GM23248 (cell line): Measurements from ENCODE around the gene THSD4. TPM values are rescaled to one million over a fixed set of nuclear protein-coding genes. Genes with fewer than 3 reads are reported as not detected.
"Not testable (repeated sequence)": the region's sequence is repeated elsewhere in the genome, so short reads cannot be mapped to it uniquely, and the experiment has no call there.

Experiments
- DNase-seq: peaks from one replicate; pipeline ENCODE4 v3.0.0-alpha.2; 2015
- H2AFZ ChIP-seq: fragments of 200-600 bp; sonication (generic); 2 replicates; pipeline ENCODE4 v1.6.1; 2016; ENCODE audit warnings: antibody characterized with exemption
- H3F3A ChIP-seq: fragments of 200-600 bp; sonication (generic); 2 replicates; pipeline ENCODE4 v1.6.1; 2016; ENCODE audit warnings: mild to moderate bottlenecking, antibody characterized with exemption, mixed run types; ENCODE audit not compliant: insufficient read depth
- H3K27ac ChIP-seq: fragments of 200-600 bp; sonication (generic); 2 replicates; pipeline ENCODE4 v1.5.1; 2016; ENCODE audit warnings: mild to moderate bottlenecking
- H3K27me3 ChIP-seq: fragments of 200-600 bp; sonication (generic); replicated peaks from 2 replicates; pipeline ENCODE4 v1.6.1; 2016; ENCODE audit warnings: mild to moderate bottlenecking; ENCODE audit not compliant: insufficient read depth
- H3K36me3 ChIP-seq: fragments of 200-600 bp; sonication (generic); 2 replicates; pipeline ENCODE4 v1.6.1; 2016; ENCODE audit warnings: low read depth, mild to moderate bottlenecking
- H3K4me1 ChIP-seq: fragments of 200-600 bp; sonication (generic); 2 replicates; pipeline ENCODE4 v1.6.1; 2016; ENCODE audit warnings: mild to moderate bottlenecking; ENCODE audit not compliant: insufficient read depth
- H3K4me2 ChIP-seq: fragments of 200-600 bp; sonication (generic); one replicate; pipeline ENCODE4 v1.6.1; 2016; ENCODE audit warnings: mild to moderate bottlenecking; ENCODE audit not compliant: unreplicated experiment
- H3K4me3 ChIP-seq: fragments of 200-600 bp; sonication (generic); 2 replicates; pipeline ENCODE4 v1.5.1; 2016; ENCODE audit warnings: mild to moderate bottlenecking
- H3K79me2 ChIP-seq: fragments of 200-600 bp; sonication (generic); 2 replicates; pipeline ENCODE4 v1.6.1; 2016; ENCODE audit warnings: mild to moderate bottlenecking; ENCODE audit not compliant: insufficient read depth
- H3K9ac ChIP-seq: fragments of 200-600 bp; sonication (generic); 2 replicates; pipeline ENCODE4 v1.6.1; 2016; ENCODE audit warnings: mild to moderate bottlenecking
- H3K9me2 ChIP-seq: fragments of 200-600 bp; sonication (generic); 2 replicates; pipeline ENCODE4 v1.6.1; 2016; ENCODE audit warnings: mixed run types, mild to moderate bottlenecking, moderate library complexity; ENCODE audit not compliant: insufficient read depth
- H3K9me3 ChIP-seq: fragments of 200-600 bp; sonication (generic); one replicate; pipeline ENCODE4 v1.6.1; 2017; ENCODE audit warnings: low read depth
- H4K20me1 ChIP-seq: fragments of 200-600 bp; sonication (generic); 2 replicates; pipeline ENCODE4 v1.6.0; 2016; ENCODE audit not compliant: insufficient read depth
- EZH2 ChIP-seq: fragments of 200-600 bp; sonication (generic); IDR thresholded peaks from 2 replicates; pipeline ENCODE4 v1.6.1; 2018; ENCODE audit warnings: antibody characterized with exemption, mild to moderate bottlenecking; ENCODE audit not compliant: insufficient read depth, poor library complexity, severe bottlenecking
- EZH2phosphoT487 ChIP-seq: fragments of 200-600 bp; sonication (generic); IDR thresholded peaks from 2 replicates; pipeline ENCODE4 v1.6.1; 2018; ENCODE audit warnings: antibody characterized with exemption, moderate library complexity, mild to moderate bottlenecking, low read depth; ENCODE audit not compliant: insufficient read depth
- WGBS, 2 experiments: methylation state at CpG; one replicate each; pipeline ENCODE4 v1.1.6; 2015 to 2017; ENCODE audit warnings: low lambda C conversion rate in 2 of 2, low coverage in 1 of 2; ENCODE audit errors: missing lambda C conversion rate in 2 of 2; 5-methylcytosine and 5-hydroxymethylcytosine counted together
- in situ Hi-C: fragments of 300-500 bp; cut with MboI; formaldehyde crosslinking; loops from 2 replicates; pipeline ENCODE4 v1.15.0; 2020
- polyA plus RNA-seq: library from polyadenylated mRNA; unstranded; fragments of >200 nt; fragmentation: Nextera tagmentation; extraction: Ambion mirVana; gene quantifications from 2 replicates; pipeline ENCODE4 v1.2.1, GENCODE V29; 2016
- total RNA-seq: library from RNA; depleted of rRNA; stranded (reverse); fragments of >200 nt; shearing (Covaris generic); gene quantifications from 2 replicates; pipeline ENCODE4 v1.2.3, GENCODE V29; 2014

The THSD4 gene
- total and polyA plus RNA-seq, 2 experiments from 2014 or later, result 14.2 to 58.9 TPM

GRCh38 chr15:71397377-71397776, 282.1 kb downstream of the THSD4 start:
- Histone ChIP-seq H3F3A (0 out of 2 replicates have a peak, but pooled peaks cover 9% of the 10 kb centered on the region), H4K20me1 (no peaks in the 10 kb centered on the region), H3K4me1 (0 out of 2 replicates have a peak, but pooled peaks cover 6% of the 10 kb centered on the region), H3K27me3 (no peaks in the 10 kb centered on the region), H3K9me3 (no peaks in the 10 kb centered on the region), H2AFZ (no peak overlapping the region), H3K27ac (no peak overlapping the region), H3K4me2 (no peak overlapping the region), H3K79me2 (0 out of 2 replicates have a peak, but pooled peaks cover 2% of the 10 kb centered on the region), H3K9me2 (no peaks in the 10 kb centered on the region), H3K36me3 (no peaks in the 10 kb centered on the region), H3K4me3 (no peak overlapping the region), H3K9ac (no peak overlapping the region)
- no peak for DNase-seq
- in situ Hi-C loops, result no loop called here
- 84 to 85% methylated on average over 2 of the region's 2 CpGs for WGBS, 2 experiments
- TF ChIP-seq EZH2 (no peak), EZH2phosphoT487 (no peak)

GRCh38 chr15:71400294-71400693, 285.0 kb downstream of the THSD4 start:
- TF ChIP-seq EZH2 (no peak), EZH2phosphoT487 (no peak)
- no peaks in the 10 kb centered on the region for H3K27me3 ChIP-seq
- DNase-seq, result peak; percentile 33
- WGBS, 2 experiments, result 32 to 44% methylated on average over 3 of the region's 3 CpGs
- in situ Hi-C loops, result no loop called here
- H3K79me2 ChIP-seq, result 0 out of 2 replicates have a peak, but pooled peaks cover 9% of the 10 kb centered on the region
- H3K27ac ChIP-seq, result no peak overlapping the region
- H3K4me3 ChIP-seq, result no peak overlapping the region
- H3K9me3 ChIP-seq, result no peaks in the 10 kb centered on the region
- 0 out of 2 replicates have a peak, but pooled peaks cover 6% of the 10 kb centered on the region for H3K4me1 ChIP-seq
- peak overlapping the region; percentile 25 for H3K4me2 ChIP-seq
- no peaks in the 10 kb centered on the region for H3K36me3 ChIP-seq
- no peaks in the 10 kb centered on the region for H3K9me2 ChIP-seq
- H3K9ac ChIP-seq, result no peak overlapping the region
- 0 out of 2 replicates have a peak, but pooled peaks cover 9% of the 10 kb centered on the region for H3F3A ChIP-seq
- H2AFZ ChIP-seq, result no peak overlapping the region
- no peaks in the 10 kb centered on the region for H4K20me1 ChIP-seq

- H3K9ac ChIP-seq, in situ Hi-C loops, H2AFZ ChIP-seq, H3K4me3 ChIP-seq, H3K27me3 ChIP-seq, H4K20me1 ChIP-seq, H3F3A ChIP-seq, H3K9me3 ChIP-seq, H3K79me2 ChIP-seq, DNase-seq, H3K36me3 ChIP-seq, H3K4me1 ChIP-seq, H3K4me2 ChIP-seq, H3K27ac ChIP-seq, H3K9me2 ChIP-seq: not testable (repeated sequence)
- WGBS, 2 experiments, result 75 to 77% methylated on average over 3 of the region's 3 CpGs
Observed at GRCh38 chr15:71401728-71402127, 286.5 kb downstream of the THSD4 start.

- 0 out of 2 replicates have a peak, but pooled peaks cover 3% of the 10 kb centered on the region for H3K79me2 ChIP-seq
- 63 to 75% methylated on average over 1 of the region's 1 CpG for WGBS, 2 experiments
- H3K4me3 ChIP-seq, result no peak overlapping the region
- in situ Hi-C loops, result no loop called here
- DNase-seq, result no peak
- H3K9me3 ChIP-seq, result no peaks in the 10 kb centered on the region
- no peak overlapping the region for H3K27ac ChIP-seq
- no peaks in the 10 kb centered on the region for H4K20me1 ChIP-seq
- 0 out of 2 replicates have a peak, but pooled peaks cover under 1% of the 10 kb centered on the region for H3F3A ChIP-seq
- no peak overlapping the region for H3K9ac ChIP-seq
- H3K4me2 ChIP-seq, result no peak overlapping the region
- H3K9me2 ChIP-seq, result no peaks in the 10 kb centered on the region
- TF ChIP-seq EZH2, result no peak
- no peak for TF ChIP-seq EZH2phosphoT487
- H3K36me3 ChIP-seq, result 0 out of 2 replicates have a peak, but pooled peaks cover 7% of the 10 kb centered on the region
- H2AFZ ChIP-seq, result no peak overlapping the region
- H3K27me3 ChIP-seq, result no peaks in the 10 kb centered on the region
- no peaks in the 10 kb centered on the region for H3K4me1 ChIP-seq
Observed at GRCh38 chr15:71409541-71409940, 294.3 kb downstream of the THSD4 start.

- in situ Hi-C loops, result no loop called here
- TF ChIP-seq EZH2phosphoT487, result no peak
- TF ChIP-seq EZH2, result no peak
- Histone ChIP-seq H3F3A (peaks cover 4% of the 10 kb centered on the region; the same call in 1 of the 2 replicates), H3K79me2 (0 out of 2 replicates have a peak, but pooled peaks cover 3% of the 10 kb centered on the region), H4K20me1 (no peaks in the 10 kb centered on the region), H3K9me2 (no peaks in the 10 kb centered on the region), H3K9ac (no peak overlapping the region), H2AFZ (no peak overlapping the region), H3K4me2 (no peak overlapping the region), H3K4me3 (no peak overlapping the region), H3K36me3 (0 out of 2 replicates have a peak, but pooled peaks cover 7% of the 10 kb centered on the region), H3K27ac (no peak overlapping the region), H3K4me1 (no peaks in the 10 kb centered on the region), H3K27me3 (no peaks in the 10 kb centered on the region), H3K9me3 (no peaks in the 10 kb centered on the region)
- no peak for DNase-seq
- WGBS, 2 experiments, result 94 to 98% methylated on average over 6 of the region's 6 CpGs
Observed at GRCh38 chr15:71410347-71410746, 295.1 kb downstream of the THSD4 start.
